Suprapubic skin (tissue), 4 donors: ENCODE data around the gene CNPY3. TPM values are rescaled to one million over a fixed set of nuclear protein-coding genes. Genes with fewer than 3 reads are reported as not detected.

Experiments used
- DNase-seq, 2 donors: peaks; one replicate each; pipeline ENCODE4 v3.0.0-alpha.2; 2019; ENCODE audit warnings: low spot score in 2 of 2
- H3K27ac ChIP-seq: fragments of 200-600 bp; sonication (generic); one replicate; pipeline ENCODE4 v1.5.1; 2019
- H3K27me3 ChIP-seq: fragments of 200-600 bp; sonication (generic); one replicate; pipeline ENCODE4 v1.5.1; 2019
- H3K36me3 ChIP-seq: fragments of 200-600 bp; sonication (generic); one replicate; pipeline ENCODE4 v1.5.1; 2019
- H3K4me1 ChIP-seq: fragments of 200-600 bp; sonication (generic); one replicate; pipeline ENCODE4 v1.5.1; 2019
- H3K4me3 ChIP-seq: fragments of 200-600 bp; sonication (generic); one replicate; pipeline ENCODE4 v1.5.1; 2019; ENCODE audit warnings: mild to moderate bottlenecking
- H3K9me3 ChIP-seq: fragments of 200-600 bp; sonication (generic); one replicate; pipeline ENCODE4 v1.5.1; 2019
- EP300 ChIP-seq: sonication (generic); formaldehyde crosslinking; IDR thresholded peaks from one replicate; pipeline ENCODE4 v1.6.1; 2017; ENCODE audit warnings: antibody characterized with exemption
- POLR2A ChIP-seq, 2 donors: fragments of 450-650 bp; IDR thresholded peaks; one replicate each; pipeline ENCODE4 v1.6.1; 2017; ENCODE audit warnings: antibody characterized with exemption in 2 of 2, mild to moderate bottlenecking in 2 of 2, moderate library complexity in 2 of 2
- POLR2AphosphoS5 ChIP-seq, 3 donors: sonication (generic); formaldehyde crosslinking; IDR thresholded peaks; one replicate each; pipeline ENCODE4 v1.6.1; 2017; ENCODE audit warnings: antibody characterized with exemption in 3 of 3
- WGBS: methylation state at CpG from one replicate; pipeline ENCODE4 v1.1.5; 2018; 5-methylcytosine and 5-hydroxymethylcytosine counted together
- total RNA-seq, 4 donors: library from RNA; depleted of rRNA; stranded (reverse); fragments of >200 nt; gene quantifications; one replicate each; pipeline ENCODE4 v1.1.0, GENCODE V29; 2016
- TF ChIP-seq, protein P1 (sequence below), 2 donors: fragments of 200-600 bp in 1 of 2; fragments of 450-650 bp in 1 of 2; sonication (generic) in 1 of 2; IDR thresholded peaks; one replicate each; pipeline ENCODE4 v1.5.1; 2016 to 2019; ENCODE audit warnings: antibody characterized with exemption in 2 of 2, mild to moderate bottlenecking in 1 of 2, moderate library complexity in 1 of 2

CNPY3 gene
- total RNA-seq, 4 donors from 2014 or later: 19.0 to 26.4 (median 23.2) TPM

DNA sequence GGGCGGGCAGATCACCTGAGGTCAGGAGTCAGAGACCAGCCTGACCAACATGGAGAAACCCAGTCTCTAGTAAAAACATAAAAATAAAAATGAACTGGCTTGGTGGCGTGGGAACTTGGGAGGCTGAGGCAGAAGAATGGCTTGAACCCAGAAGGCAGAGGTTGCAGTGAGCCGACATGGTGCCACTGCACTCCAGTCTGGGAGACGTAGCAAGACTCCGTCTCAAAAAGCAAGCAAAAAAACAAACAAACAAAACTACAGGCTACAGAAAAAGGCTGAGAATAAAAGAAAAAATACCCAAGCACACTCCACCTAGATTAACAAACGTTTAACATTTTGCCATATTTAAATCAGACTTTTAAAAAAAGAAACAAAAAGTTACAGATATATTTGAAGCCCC is 7.5 kb upstream of the CNPY3 start:
- no peaks in the 10 kb centered on the region for H3K4me1 ChIP-seq
- no peak overlapping the region for H3K4me3 ChIP-seq
- TF ChIP-seq EP300 (no peak), POLR2AphosphoS5 (IDR thresholded peaks at IDR 0.05) (no peak), POLR2A (IDR thresholded peaks at IDR 0.05) (no peak)
- TF ChIP-seq, protein P1, sequence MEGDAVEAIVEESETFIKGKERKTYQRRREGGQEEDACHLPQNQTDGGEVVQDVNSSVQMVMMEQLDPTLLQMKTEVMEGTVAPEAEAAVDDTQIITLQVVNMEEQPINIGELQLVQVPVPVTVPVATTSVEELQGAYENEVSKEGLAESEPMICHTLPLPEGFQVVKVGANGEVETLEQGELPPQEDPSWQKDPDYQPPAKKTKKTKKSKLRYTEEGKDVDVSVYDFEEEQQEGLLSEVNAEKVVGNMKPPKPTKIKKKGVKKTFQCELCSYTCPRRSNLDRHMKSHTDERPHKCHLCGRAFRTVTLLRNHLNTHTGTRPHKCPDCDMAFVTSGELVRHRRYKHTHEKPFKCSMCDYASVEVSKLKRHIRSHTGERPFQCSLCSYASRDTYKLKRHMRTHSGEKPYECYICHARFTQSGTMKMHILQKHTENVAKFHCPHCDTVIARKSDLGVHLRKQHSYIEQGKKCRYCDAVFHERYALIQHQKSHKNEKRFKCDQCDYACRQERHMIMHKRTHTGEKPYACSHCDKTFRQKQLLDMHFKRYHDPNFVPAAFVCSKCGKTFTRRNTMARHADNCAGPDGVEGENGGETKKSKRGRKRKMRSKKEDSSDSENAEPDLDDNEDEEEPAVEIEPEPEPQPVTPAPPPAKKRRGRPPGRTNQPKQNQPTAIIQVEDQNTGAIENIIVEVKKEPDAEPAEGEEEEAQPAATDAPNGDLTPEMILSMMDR (IDR thresholded peaks at IDR 0.05): no peak
- H3K27me3 ChIP-seq: peaks cover 5% of the 10 kb centered on the region
- WGBS: 72% methylated on average over 6 of the region's 6 CpGs
- no peak overlapping the region for H3K27ac ChIP-seq
- no peak for DNase-seq
- no peaks in the 10 kb centered on the region for H3K36me3 ChIP-seq
- H3K9me3 ChIP-seq: no peaks in the 10 kb centered on the region

DNA sequence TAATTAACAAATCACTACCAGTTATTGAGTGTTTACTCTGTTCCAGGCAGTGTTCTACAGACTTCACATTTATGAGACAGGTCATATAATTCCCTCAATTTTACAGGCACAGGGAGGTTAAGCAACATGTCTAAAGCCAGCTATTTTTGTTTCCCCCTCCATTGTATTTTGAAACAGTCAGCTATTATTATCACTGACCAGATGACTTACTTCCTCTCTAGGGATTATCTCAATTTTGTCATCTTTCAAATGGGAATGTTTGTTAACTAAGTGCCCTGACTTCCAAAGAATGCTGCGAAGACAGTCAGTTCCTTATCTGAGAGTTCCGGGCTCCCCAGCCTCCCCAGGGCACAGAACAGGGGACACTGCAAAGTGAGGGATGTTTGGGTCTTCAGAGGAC is 5.6 kb upstream of the CNPY3 start:
- Histone ChIP-seq H3K27me3 (peaks cover 5% of the 10 kb centered on the region), H3K27ac (no peak overlapping the region), H3K4me1 (peaks cover 7% of the 10 kb centered on the region), H3K36me3 (no peaks in the 10 kb centered on the region), H3K9me3 (no peaks in the 10 kb centered on the region), H3K4me3 (no peak overlapping the region)
- no peak for TF ChIP-seq EP300
- DNase-seq: no peak
- 83% methylated on average over 2 of the region's 2 CpGs for WGBS

DNA sequence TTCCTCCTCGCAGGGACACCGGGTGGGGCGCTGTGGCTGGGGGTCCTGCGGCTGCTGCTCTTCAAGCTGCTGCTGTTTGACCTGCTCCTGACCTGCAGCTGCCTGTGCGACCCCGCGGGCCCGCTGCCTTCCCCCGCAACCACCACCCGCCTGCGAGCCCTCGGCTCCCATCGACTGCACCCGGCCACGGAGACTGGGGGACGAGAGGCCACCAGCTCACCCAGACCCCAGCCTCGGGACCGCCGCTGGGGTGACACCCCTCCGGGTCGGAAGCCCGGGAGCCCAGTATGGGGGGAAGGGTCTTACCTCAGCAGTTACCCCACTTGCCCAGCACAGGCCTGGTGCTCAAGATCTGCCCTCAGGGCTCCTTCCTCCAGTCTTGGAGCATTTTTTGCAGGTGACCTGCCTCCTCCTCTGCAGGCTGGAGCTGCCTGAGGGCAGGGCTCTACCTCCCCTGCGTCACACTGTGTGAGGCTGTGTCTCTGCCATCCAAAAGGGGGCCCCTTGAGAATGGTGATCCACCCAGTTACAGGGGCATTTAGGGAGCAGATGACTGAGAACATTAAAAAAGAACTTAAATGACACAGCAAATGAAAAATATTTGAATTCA is 3.9 kb upstream of the CNPY3 start:
- Histone ChIP-seq H3K27me3 (peaks cover 5% of the 10 kb centered on the region), H3K36me3 (no peaks in the 10 kb centered on the region), H3K9me3 (no peaks in the 10 kb centered on the region), H3K4me1 (peaks cover 16% of the 10 kb centered on the region), H3K4me3 (no peak overlapping the region), H3K27ac (no peak overlapping the region)
- DNase-seq: no peak
- no peak for TF ChIP-seq EP300
- TF ChIP-seq, protein P1 (IDR thresholded peaks at IDR 0.05): no peak
- TF ChIP-seq POLR2A (IDR thresholded peaks at IDR 0.05): no peak
- TF ChIP-seq POLR2AphosphoS5 (IDR thresholded peaks at IDR 0.05): no peak
- 53% methylated on average over 20 of the region's 23 CpGs for WGBS

DNA sequence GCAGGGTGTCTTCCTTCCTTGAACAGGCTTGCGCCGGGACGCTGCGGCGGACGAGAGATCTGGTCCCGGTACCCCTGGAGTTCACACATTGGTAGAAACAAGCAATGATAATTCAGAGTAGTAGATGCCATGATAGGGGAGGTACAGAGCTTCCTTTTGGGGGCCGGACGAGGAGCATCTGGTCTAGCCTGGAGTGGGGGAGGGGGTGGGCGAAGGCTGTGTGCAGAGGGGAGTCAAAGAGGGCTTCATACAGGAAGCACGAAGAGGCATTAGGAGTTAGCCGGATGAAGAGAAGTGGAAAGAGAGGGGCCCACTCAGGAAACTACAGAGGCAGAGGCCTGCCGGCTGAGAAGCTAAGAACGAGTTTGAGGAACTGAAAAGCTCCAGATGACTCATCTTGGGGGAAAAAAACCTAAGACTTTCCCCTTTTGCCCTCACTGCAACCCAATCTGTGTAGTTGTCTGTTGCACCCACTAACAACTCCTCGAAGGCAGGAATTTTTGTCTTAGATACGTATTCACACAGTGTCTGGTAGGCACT is 611 bp downstream of the CNPY3 start:
- TF ChIP-seq POLR2AphosphoS5 (IDR thresholded peaks at IDR 0.05): no peak
- TF ChIP-seq EP300: no peak
- no peak for TF ChIP-seq POLR2A (IDR thresholded peaks at IDR 0.05)
- peak overlapping the region; percentile 94 for H3K27ac ChIP-seq
- H3K36me3 ChIP-seq: peaks cover 7% of the 10 kb centered on the region
- H3K4me1 ChIP-seq: peaks cover 46% of the 10 kb centered on the region
- under 1% methylated on average over 16 of the region's 16 CpGs for WGBS
- H3K27me3 ChIP-seq: peaks cover 5% of the 10 kb centered on the region
- no peaks in the 10 kb centered on the region for H3K9me3 ChIP-seq
- H3K4me3 ChIP-seq: peak overlapping the region; percentile 91
- no peak for DNase-seq

DNA sequence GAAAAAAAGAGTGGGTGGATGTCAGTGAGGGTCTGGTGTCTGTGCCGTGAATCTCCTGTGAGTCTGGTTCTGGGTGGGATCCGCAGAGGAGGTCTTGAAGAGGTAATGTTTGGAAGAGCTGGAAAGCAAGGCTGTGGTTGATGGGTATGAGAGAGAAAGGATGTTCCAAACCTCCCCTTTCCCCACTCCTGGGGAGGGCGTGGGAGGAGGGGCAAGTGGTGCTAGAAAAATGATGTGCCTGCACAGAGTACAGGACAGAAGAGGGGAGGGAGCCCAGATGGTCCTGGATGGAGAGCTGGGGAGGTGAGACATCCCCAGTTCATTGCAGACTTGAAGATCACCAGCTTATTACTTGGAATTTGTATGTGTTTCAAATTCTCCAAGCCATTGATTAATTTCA is 3.1 kb downstream of the CNPY3 start:
- no peak for DNase-seq
- Histone ChIP-seq H3K9me3 (no peaks in the 10 kb centered on the region), H3K27ac (no peak overlapping the region), H3K36me3 (peaks cover 31% of the 10 kb centered on the region), H3K4me3 (no peak overlapping the region), H3K27me3 (no peaks in the 10 kb centered on the region), H3K4me1 (peaks cover 46% of the 10 kb centered on the region)
- TF ChIP-seq, protein P1 (IDR thresholded peaks at IDR 0.05): no peak
- TF ChIP-seq EP300 (no peak), POLR2A (IDR thresholded peaks at IDR 0.05) (no peak), POLR2AphosphoS5 (IDR thresholded peaks at IDR 0.05) (no peak)
- 86% methylated on average over 3 of the region's 3 CpGs for WGBS

DNA sequence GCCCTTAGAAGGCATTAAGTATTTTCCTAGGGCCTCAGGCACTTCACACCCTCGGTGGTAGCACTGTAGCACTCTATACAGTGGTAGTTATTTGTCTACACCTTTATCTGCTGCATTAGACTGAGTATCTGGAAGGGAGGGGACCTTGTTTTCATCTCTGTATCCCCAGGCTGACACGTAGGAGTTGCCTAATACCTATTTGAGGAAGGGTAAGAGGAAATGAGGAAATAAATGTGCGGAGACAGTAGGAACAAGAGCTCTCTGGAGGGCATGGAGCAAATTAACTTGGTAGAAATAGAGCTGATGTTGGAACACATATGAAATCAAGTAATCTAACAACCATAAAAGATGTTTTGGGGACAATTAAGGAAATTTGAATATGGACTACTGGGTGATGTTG is 3.9 kb downstream of the CNPY3 start:
- peaks cover 44% of the 10 kb centered on the region for H3K4me1 ChIP-seq
- no peaks in the 10 kb centered on the region for H3K9me3 ChIP-seq
- no peak overlapping the region for H3K27ac ChIP-seq
- peaks cover 39% of the 10 kb centered on the region for H3K36me3 ChIP-seq
- TF ChIP-seq EP300 (no peak), POLR2AphosphoS5 (IDR thresholded peaks at IDR 0.05) (no peak), POLR2A (IDR thresholded peaks at IDR 0.05) (no peak)
- TF ChIP-seq, protein P1 (IDR thresholded peaks at IDR 0.05): no peak
- no peak overlapping the region for H3K4me3 ChIP-seq
- no peak for DNase-seq
- H3K27me3 ChIP-seq: no peaks in the 10 kb centered on the region
- WGBS: 48% methylated on average over 3 of the region's 3 CpGs
